ENCODE results near the gene TSSC4.

The TSSC4 gene

GRCh38 chr11:2428322-2428795 is 27.8 kb downstream of the TSSC4 start:
- no peaks in the 10 kb centered on the region for H3K27me3 ChIP-seq (ENCODE audit: control insufficient read depth, low read length)
- no peak overlapping the region for H3K4me2 ChIP-seq (ENCODE audit: low read length)
- no peak overlapping the region for H3K27ac ChIP-seq (ENCODE audit: low read depth, low read length)
- H3F3A ChIP-seq (ENCODE audit: control insufficient read depth, insufficient read depth) = no peaks in the 10 kb centered on the region
- no peak overlapping the region for H3K4me3 ChIP-seq (ENCODE audit: low read length)
- no peaks in the 10 kb centered on the region for H3K9me2 ChIP-seq (replicated peaks; ENCODE audit: control insufficient read depth, low read length)
- H4K20me1 ChIP-seq (ENCODE audit: control insufficient read depth, insufficient read depth, low read depth, low read length) = no peaks in the 10 kb centered on the region
- no peaks in the 10 kb centered on the region for H3K36me3 ChIP-seq (ENCODE audit: control insufficient read depth, low read length)
- TF ChIP-seq, protein P1, sequence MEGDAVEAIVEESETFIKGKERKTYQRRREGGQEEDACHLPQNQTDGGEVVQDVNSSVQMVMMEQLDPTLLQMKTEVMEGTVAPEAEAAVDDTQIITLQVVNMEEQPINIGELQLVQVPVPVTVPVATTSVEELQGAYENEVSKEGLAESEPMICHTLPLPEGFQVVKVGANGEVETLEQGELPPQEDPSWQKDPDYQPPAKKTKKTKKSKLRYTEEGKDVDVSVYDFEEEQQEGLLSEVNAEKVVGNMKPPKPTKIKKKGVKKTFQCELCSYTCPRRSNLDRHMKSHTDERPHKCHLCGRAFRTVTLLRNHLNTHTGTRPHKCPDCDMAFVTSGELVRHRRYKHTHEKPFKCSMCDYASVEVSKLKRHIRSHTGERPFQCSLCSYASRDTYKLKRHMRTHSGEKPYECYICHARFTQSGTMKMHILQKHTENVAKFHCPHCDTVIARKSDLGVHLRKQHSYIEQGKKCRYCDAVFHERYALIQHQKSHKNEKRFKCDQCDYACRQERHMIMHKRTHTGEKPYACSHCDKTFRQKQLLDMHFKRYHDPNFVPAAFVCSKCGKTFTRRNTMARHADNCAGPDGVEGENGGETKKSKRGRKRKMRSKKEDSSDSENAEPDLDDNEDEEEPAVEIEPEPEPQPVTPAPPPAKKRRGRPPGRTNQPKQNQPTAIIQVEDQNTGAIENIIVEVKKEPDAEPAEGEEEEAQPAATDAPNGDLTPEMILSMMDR (IDR thresholded peaks at IDR 0.05; ENCODE audit: low read depth, low read length, poor library complexity, severe bottlenecking) = peak; percentile 95
- no peak for TF ChIP-seq EZH2phosphoT487 (IDR thresholded peaks at IDR 0.05; ENCODE audit: borderline replicate concordance, low read length)
- H3K9me3 ChIP-seq (ENCODE audit: control insufficient read depth, insufficient read depth, low read length) = no peaks in the 10 kb centered on the region
- no peaks in the 10 kb centered on the region for H3K79me2 ChIP-seq (ENCODE audit: control insufficient read depth, low read length)
- no peaks in the 10 kb centered on the region for H3K4me1 ChIP-seq (ENCODE audit: control insufficient read depth, low read length)

DNA sequence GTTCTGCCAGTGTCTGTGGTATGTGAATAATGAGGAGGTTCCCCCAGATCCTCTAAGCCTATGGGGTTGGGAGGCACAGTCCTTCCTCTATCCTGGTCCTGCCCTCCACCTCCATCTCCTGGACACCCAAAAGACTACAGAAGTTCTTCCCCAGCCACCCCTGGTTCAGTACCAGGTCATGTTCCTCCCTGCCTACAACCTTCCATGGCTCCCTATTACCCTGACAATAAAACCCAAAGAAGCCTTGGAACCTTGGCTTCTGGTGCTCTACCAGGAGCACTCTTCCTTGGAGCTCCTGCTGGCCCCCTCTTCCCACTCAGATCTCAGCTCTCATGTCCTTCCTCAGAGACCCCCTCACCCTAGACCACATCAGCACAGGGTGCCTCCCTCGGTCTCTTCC is 30.8 kb downstream of the TSSC4 start:
- Histone ChIP-seq H3K36me3 (ENCODE audit: control insufficient read depth, low read length) (no peaks in the 10 kb centered on the region), H3K79me2 (ENCODE audit: control insufficient read depth, low read length) (no peaks in the 10 kb centered on the region), H3K27ac (ENCODE audit: low read depth, low read length) (no peak overlapping the region), H3K4me3 (ENCODE audit: low read length) (no peak overlapping the region), H3K9me3 (ENCODE audit: control insufficient read depth, insufficient read depth, low read length) (no peaks in the 10 kb centered on the region), H3K27me3 (ENCODE audit: control insufficient read depth, low read length) (no peaks in the 10 kb centered on the region), H3K4me1 (ENCODE audit: control insufficient read depth, low read length) (no peaks in the 10 kb centered on the region), H3K9me2 (replicated peaks; ENCODE audit: control insufficient read depth, low read length) (no peaks in the 10 kb centered on the region), H4K20me1 (ENCODE audit: control insufficient read depth, insufficient read depth, low read depth, low read length) (no peaks in the 10 kb centered on the region), H3K4me2 (ENCODE audit: low read length) (no peak overlapping the region), H3F3A (ENCODE audit: control insufficient read depth, insufficient read depth) (no peaks in the 10 kb centered on the region)
- TF ChIP-seq, protein P1 (IDR thresholded peaks at IDR 0.05; ENCODE audit: low read depth, low read length, poor library complexity, severe bottlenecking) = no peak

GRCh38 chr11:2432171-2432621 is 31.6 kb downstream of the TSSC4 start:
- Histone ChIP-seq H3F3A (ENCODE audit: control insufficient read depth, insufficient read depth) (no peaks in the 10 kb centered on the region), H3K27ac (ENCODE audit: low read depth, low read length) (no peak overlapping the region), H3K27me3 (ENCODE audit: control insufficient read depth, low read length) (no peaks in the 10 kb centered on the region), H3K9me2 (replicated peaks; ENCODE audit: control insufficient read depth, low read length) (no peaks in the 10 kb centered on the region), H3K9me3 (ENCODE audit: control insufficient read depth, insufficient read depth, low read length) (no peaks in the 10 kb centered on the region), H3K79me2 (ENCODE audit: control insufficient read depth, low read length) (no peaks in the 10 kb centered on the region), H3K4me2 (ENCODE audit: low read length) (no peak overlapping the region), H3K36me3 (ENCODE audit: control insufficient read depth, low read length) (no peaks in the 10 kb centered on the region), H3K4me3 (ENCODE audit: low read length) (no peak overlapping the region), H3K4me1 (ENCODE audit: control insufficient read depth, low read length) (no peaks in the 10 kb centered on the region), H4K20me1 (ENCODE audit: control insufficient read depth, insufficient read depth, low read depth, low read length) (no peaks in the 10 kb centered on the region)
- TF ChIP-seq EZH2phosphoT487 (IDR thresholded peaks at IDR 0.05; ENCODE audit: borderline replicate concordance, low read length) = no peak
- TF ChIP-seq, protein P1 (IDR thresholded peaks at IDR 0.05; ENCODE audit: low read depth, low read length, poor library complexity, severe bottlenecking) = no peak

Data from DOHH2 (cell line).